Loucy (cell line): ENCODE measurements around the gene JRKL.

Experiments used
- H2AFZ ChIP-seq: fragments of 200-600 bp; sonication (generic); 2 replicates; pipeline ENCODE4 v1.6.0; 2016; ENCODE audit warnings: antibody characterized with exemption, mild to moderate bottlenecking, low read length, moderate library complexity
- H3F3A ChIP-seq: fragments of 200-600 bp; 2 replicates; pipeline ENCODE4 v1.6.0; 2016; ENCODE audit warnings: antibody characterized with exemption, low read depth, mild to moderate bottlenecking
- H3K27me3 ChIP-seq: fragments of 200-600 bp; sonication (generic); 2 replicates; pipeline ENCODE4 v1.6.1; 2014; ENCODE audit warnings: low read length, mild to moderate bottlenecking; ENCODE audit not compliant: insufficient read depth, poor library complexity, severe bottlenecking
- H3K36me3 ChIP-seq: fragments of 200-600 bp; sonication (generic); 2 replicates; pipeline ENCODE4 v1.6.1; 2016; ENCODE audit warnings: low read length; ENCODE audit not compliant: insufficient read depth
- H3K4me1 ChIP-seq: fragments of 200-600 bp; sonication (generic); 2 replicates; pipeline ENCODE4 v1.5.1; 2014; ENCODE audit warnings: low read length, mild to moderate bottlenecking; ENCODE audit not compliant: insufficient read depth, poor library complexity, severe bottlenecking
- H3K4me2 ChIP-seq: fragments of 200-600 bp; sonication (generic); 2 replicates; pipeline ENCODE4 v1.6.0; 2014; ENCODE audit warnings: antibody characterized with exemption, low read length, low read depth, mild to moderate bottlenecking; ENCODE audit not compliant: poor library complexity, severe bottlenecking
- H3K4me3 ChIP-seq: fragments of 200-600 bp; sonication (generic); 2 replicates; pipeline ENCODE4 v1.5.1; 2014; ENCODE audit warnings: low read length, mild to moderate bottlenecking, mixed read lengths; ENCODE audit not compliant: poor library complexity, severe bottlenecking
- H3K79me2 ChIP-seq: fragments of 200-600 bp; sonication (generic); 2 replicates; pipeline ENCODE4 v1.6.1; 2014; ENCODE audit warnings: low read length; ENCODE audit not compliant: insufficient read depth
- H3K9ac ChIP-seq: fragments of 200-600 bp; sonication (generic); 2 replicates; pipeline ENCODE4 v1.6.0; 2014; ENCODE audit warnings: mild to moderate bottlenecking, low read depth, low read length, moderate library complexity; ENCODE audit not compliant: poor library complexity, severe bottlenecking
- H3K9me2 ChIP-seq: fragments of 200-600 bp; sonication (generic); replicated peaks from 2 replicates; pipeline ENCODE4 v1.6.1; 2016; ENCODE audit warnings: low read depth, low read length, mixed read lengths
- H3K9me3 ChIP-seq: fragments of 200-600 bp; sonication (generic); 2 replicates; pipeline ENCODE4 v1.6.1; 2014; ENCODE audit warnings: mild to moderate bottlenecking, antibody characterized with exemption, low read length, low read depth; ENCODE audit not compliant: insufficient read depth
- H4K20me1 ChIP-seq: fragments of 200-600 bp; sonication (generic); 2 replicates; pipeline ENCODE4 v1.6.0; 2014; ENCODE audit warnings: antibody characterized with exemption, low read length, mild to moderate bottlenecking; ENCODE audit not compliant: insufficient read depth, poor library complexity, severe bottlenecking
- CTCF ChIP-seq: fragments of 200-600 bp; sonication (generic); conservative IDR thresholded peaks from 2 replicates; pipeline ENCODE4 v1.5.1; 2014; ENCODE audit warnings: mild to moderate bottlenecking, antibody characterized with exemption, low read length
- EZH2phosphoT487 ChIP-seq: fragments of 200-600 bp; IDR thresholded peaks from 2 replicates; pipeline ENCODE4 v1.6.1; 2018; ENCODE audit warnings: antibody characterized with exemption, mild to moderate bottlenecking, moderate library complexity, borderline replicate concordance

The JRKL gene

GRCh38 chr11:96357794-96358193, 32.0 kb upstream of the JRKL start:
- peaks cover 45% of the 10 kb centered on the region; the same call in 1 of the 2 replicates for H3K36me3 ChIP-seq
- peaks cover 3% of the 10 kb centered on the region for H3K4me1 ChIP-seq
- TF ChIP-seq EZH2phosphoT487, result no peak
- TF ChIP-seq CTCF, result no peak
- H3F3A ChIP-seq, result no peaks in the 10 kb centered on the region
- H3K4me2 ChIP-seq, result no peak overlapping the region
- H3K79me2 ChIP-seq, result no peaks in the 10 kb centered on the region
- H4K20me1 ChIP-seq, result no peaks in the 10 kb centered on the region
- no peak overlapping the region for H2AFZ ChIP-seq
- no peaks in the 10 kb centered on the region for H3K9me2 ChIP-seq
- no peak overlapping the region for H3K4me3 ChIP-seq
- H3K9ac ChIP-seq, result no peak overlapping the region
- no peaks in the 10 kb centered on the region for H3K9me3 ChIP-seq
- H3K27me3 ChIP-seq, result no peaks in the 10 kb centered on the region

GRCh38 chr11:96358321-96358720, 31.5 kb upstream of the JRKL start:
- Histone ChIP-seq H3K4me3 (no peak overlapping the region), H3K27me3 (no peaks in the 10 kb centered on the region), H3K9me3 (no peaks in the 10 kb centered on the region), H3K79me2 (no peaks in the 10 kb centered on the region), H3K4me2 (no peak overlapping the region), H3K9ac (no peak overlapping the region), H4K20me1 (no peaks in the 10 kb centered on the region), H2AFZ (no peak overlapping the region), H3F3A (no peaks in the 10 kb centered on the region), H3K9me2 (no peaks in the 10 kb centered on the region), H3K4me1 (peaks cover 3% of the 10 kb centered on the region), H3K36me3 (peaks cover 45% of the 10 kb centered on the region; the same call in 1 of the 2 replicates)
- TF ChIP-seq CTCF (no peak), EZH2phosphoT487 (no peak)

GRCh38 chr11:96361778-96362177, 28.0 kb upstream of the JRKL start:
- H3F3A ChIP-seq, result no peaks in the 10 kb centered on the region
- no peak overlapping the region for H3K9ac ChIP-seq
- H2AFZ ChIP-seq, result no peak overlapping the region
- TF ChIP-seq CTCF, result no peak
- no peak for TF ChIP-seq EZH2phosphoT487
- H3K79me2 ChIP-seq, result no peaks in the 10 kb centered on the region
- no peaks in the 10 kb centered on the region for H3K9me3 ChIP-seq
- H3K36me3 ChIP-seq, result peaks cover 47% of the 10 kb centered on the region; the same call in 1 of the 2 replicates
- H4K20me1 ChIP-seq, result no peaks in the 10 kb centered on the region
- H3K4me3 ChIP-seq, result no peak overlapping the region
- H3K27me3 ChIP-seq, result no peaks in the 10 kb centered on the region
- H3K4me1 ChIP-seq, result peaks cover 3% of the 10 kb centered on the region
- no peaks in the 10 kb centered on the region for H3K9me2 ChIP-seq
- H3K4me2 ChIP-seq, result no peak overlapping the region
